RCC 7860 (cell line): ENCODE data around the gene OTUB2.

Experiments used
- DNase-seq: peaks from one replicate; pipeline ENCODE4 v3.0.0-alpha.2; 2015; ENCODE audit warnings: low spot score
- FAIRE-seq: peaks from 2 replicates; lab custom pipeline; 2012; peaks lifted over from hg19 to GRCh38; lab: Jason Lieb, UNC

Gene OTUB2

DNA sequence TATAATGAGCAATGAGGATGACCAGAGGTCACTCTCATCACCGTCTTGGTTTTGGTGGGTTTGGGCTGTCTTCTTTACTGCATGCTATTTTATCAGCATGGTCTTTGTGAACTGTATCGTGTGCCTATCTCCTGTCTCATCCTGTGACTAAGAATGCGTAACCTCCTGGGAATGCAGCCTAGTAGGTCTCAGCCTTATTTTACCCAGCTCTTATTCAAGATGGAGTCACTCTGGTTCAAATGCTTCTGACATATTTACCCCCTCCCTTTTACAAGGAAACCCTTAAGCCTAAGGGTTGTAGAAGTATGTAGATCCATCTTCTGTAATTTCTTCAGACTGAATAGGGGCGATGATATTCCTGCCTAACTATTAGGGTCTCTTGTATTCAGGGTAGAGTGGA is 63.3 kb downstream of the OTUB2 start:
- DNase-seq (peak; percentile 46), FAIRE-seq (no peak)

DNA sequence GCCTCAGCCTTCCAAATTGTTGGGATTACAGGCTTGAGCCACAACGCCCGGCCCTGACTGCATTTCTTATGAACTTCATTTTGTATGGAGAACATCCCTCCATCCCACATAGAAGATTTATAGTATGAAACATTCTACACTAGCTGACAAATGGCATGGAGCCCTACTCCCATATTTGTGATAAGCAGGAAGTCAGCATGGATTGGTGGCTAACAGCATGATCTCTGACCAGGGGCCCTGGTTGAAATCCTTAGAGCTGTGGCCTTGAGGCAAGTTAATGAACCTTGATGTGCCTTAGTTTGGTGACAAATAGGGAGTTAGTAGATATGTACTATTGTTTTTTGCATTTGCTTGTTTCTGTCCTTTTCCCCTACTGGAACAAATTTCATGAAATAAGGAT is 67.3 kb downstream of the OTUB2 start:
- no peak for FAIRE-seq
- no peak for DNase-seq

DNA sequence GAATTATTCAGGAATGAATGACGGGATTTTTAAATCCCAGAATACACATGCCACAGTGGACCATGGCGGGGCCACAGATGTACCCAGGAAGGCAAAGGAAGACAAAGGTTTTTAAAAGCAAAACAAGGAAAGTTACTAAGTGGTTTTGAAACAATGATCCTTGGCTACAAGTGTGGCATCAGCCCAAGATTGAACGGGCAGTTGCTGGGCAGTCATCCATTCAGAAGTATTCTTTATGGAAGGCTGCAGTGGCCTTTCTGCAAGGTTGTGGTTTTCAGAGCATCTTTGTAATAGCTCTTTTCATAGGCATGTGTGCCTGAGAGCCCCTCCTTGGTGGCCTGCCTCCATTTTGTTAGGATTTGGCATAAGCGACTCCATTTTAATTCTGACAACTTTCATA is 71.0 kb downstream of the OTUB2 start:
- no peak for FAIRE-seq
- DNase-seq: no peak
